Fibroblast of skin of left biceps (primary cell): ENCODE results near the gene CSRNP3.

ENCODE experiments used
- DNase-seq, 2 experiments: peaks; one replicate each; pipeline ENCODE4 v3.0.0-alpha.2; 2013; ENCODE audit warnings: low read depth in 2 of 2

CSRNP3 gene

GRCh38 chr2:165470361-165470760 lies 863 bp downstream of the CSRNP3 start:
- no peak for DNase-seq

DNA sequence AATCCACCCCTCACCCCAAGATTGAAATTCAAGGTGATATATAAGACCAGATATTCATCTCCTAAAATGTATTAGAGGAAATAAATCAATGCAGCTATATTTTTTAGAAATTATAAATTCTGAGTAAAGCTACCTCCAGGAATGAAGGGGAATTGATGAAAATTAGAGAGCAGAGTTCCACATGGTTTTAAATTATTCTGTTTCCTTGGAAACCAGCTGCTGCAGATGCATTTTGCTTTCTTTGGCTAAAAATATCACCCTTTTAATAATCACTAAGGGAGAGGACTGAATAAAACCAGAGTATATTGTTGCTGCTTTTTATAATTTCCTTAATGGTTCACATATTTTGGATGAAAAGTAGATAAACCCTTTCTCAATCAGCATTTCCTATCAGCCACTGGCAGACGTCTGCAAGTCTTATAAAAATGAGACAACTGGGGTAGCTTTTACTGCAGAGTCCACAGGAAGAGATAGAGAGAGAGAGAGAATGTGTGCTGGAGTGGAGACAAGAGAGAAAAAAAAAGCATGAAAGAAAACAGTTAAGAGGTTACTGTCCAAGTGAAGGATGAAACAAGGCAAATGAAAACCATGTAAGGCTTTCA lies 2.0 kb downstream of the CSRNP3 start:
- DNase-seq = no peak

DNA sequence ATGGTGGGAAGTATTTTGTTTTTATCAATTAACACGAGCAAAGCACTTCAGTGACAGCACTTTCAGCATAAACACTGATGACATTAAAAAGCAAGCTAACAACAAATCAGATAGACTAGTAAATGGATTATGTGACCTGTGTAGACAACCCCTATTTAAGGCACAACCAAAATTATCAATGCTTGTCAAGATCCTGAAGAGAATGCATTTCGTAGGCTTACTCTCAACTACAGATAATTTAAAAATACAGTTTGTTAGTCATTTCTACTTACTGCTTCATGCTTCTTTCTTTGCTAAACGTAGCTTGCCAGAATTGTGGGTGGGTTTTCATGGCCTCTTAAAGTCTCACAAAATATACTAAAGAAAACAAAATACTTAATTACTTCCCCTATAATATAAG lies 3.4 kb downstream of the CSRNP3 start:
- no peak for DNase-seq

DNA sequence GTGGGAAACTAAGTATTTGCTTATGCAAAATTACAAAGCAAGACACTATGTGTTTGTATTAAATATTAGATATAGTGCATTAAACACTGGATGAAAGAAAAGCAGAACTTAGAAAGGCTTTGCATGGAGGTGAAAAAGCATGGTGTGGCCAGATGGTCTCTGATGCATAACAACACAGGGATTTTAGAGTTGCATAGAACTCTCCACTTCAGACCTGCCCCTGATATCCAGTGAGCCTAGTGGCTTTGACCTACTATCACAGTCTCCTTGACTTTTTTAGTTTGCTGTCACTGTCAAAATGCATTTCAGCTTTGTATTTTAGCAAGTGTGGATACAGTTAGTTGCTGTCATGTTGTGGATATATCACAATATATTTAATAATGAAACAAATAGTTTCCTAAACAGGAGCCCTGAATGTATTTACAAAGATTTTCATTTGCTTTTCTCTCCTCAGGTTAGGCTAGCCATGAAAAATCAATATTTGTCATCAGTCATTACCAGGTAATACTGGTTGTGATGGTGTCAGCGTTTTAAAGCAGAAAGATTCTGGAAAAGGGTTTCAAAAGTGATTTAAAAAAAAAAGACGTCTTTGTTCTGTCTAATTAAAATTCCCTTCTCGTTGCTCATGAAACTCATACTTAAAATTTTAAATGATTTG lies 5.2 kb downstream of the CSRNP3 start:
- no peak for DNase-seq

GRCh38 chr2:165475277-165476004 lies 5.9 kb downstream of the CSRNP3 start:
- no peak for DNase-seq

GRCh38 chr2:165479856-165480255 lies 10.4 kb downstream of the CSRNP3 start:
- no peak for DNase-seq

DNA sequence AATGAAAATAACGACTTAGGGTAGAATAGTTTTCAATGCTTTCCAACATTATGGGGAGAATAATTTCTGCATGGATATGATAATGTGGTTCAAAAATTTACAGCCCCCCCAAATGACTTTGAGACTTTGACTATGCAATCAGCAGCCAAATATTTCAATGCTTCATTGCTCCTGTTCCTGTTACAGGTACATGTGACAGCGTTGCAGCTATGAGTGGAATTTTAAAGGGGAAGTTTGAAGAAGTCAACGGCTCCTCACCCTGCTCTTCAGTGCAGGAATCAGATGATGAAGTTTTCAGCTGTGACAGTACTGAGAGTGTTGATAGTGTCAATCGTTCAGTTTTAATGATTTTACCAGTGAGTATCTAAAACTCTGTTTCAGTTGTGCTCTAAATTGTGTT lies 25.1 kb downstream of the CSRNP3 start:
- DNase-seq = no peak

DNA sequence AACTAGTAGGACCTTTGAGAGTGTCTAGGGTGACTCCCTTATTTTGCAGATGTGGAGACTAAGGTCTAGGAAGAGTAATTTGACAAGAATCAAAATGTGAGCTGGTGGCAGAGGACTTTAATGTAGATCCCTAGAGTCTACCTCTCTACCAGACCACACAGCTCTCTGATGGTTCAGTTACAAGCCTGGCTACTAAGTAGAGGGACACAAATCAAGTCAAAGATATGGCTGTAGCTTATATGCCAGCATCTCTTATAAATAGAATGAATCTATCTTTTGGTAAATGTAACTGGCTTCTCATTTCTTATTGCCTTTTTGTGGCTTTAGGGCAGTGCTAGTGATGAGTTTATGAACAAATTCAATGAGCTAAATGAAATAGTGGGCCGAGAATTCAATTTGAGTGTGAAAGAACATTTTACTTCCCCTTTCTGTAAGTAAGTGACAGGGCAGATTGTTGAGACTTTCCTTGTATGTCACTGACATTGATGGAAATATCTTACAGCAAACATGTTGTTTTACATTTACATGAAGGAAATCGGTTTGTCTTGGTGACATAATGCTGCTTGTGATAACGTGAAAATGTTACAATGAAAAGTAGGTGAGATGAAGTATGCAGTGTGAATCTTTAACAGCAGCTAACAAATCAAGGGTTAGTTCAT lies 28.3 kb downstream of the CSRNP3 start:
- DNase-seq = no peak

GRCh38 chr2:165499131-165499530 lies 29.6 kb downstream of the CSRNP3 start:
- DNase-seq = no peak

DNA sequence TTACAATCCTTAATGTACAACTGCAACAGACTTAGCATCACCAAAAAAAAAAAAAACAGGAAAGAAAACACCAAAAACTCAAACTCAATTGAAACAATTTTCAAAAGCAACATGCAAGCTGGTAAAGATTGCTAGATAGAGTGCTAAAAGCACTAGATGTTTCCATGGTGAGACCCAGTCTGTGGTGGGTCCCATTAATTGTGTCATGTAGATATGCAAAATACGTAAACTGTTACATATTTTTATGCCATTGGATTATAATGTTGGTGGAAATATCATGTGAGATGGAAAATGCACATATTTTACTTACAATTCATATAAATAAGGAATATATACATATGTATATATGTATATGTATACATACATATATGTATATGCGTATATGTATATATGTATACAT lies 30.5 kb downstream of the CSRNP3 start:
- DNase-seq = no peak

GRCh38 chr2:165500816-165501215 lies 31.3 kb downstream of the CSRNP3 start:
- no peak for DNase-seq

DNA sequence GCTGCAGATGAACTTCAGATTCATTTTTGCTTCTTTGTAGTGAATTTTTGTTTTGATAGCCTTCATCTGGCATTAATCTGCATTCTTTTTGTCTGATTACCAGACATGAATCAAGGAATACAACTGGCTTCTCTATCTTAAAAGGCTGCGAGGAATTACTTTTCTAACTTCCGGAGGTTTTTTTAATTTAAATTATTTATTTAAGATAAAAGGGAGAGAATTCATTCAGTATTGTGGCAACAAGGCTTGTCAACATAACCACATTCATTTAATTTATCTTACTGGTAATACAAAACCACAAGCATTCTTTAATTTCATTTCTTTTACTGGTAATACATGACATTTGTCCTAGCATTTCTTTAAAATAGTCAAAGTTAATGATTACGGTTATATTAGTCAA lies 36.0 kb downstream of the CSRNP3 start:
- DNase-seq = no peak

GRCh38 chr2:165508927-165509326 lies 39.4 kb downstream of the CSRNP3 start:
- no peak for DNase-seq

GRCh38 chr2:165513479-165513878 lies 44.0 kb downstream of the CSRNP3 start:
- no peak for DNase-seq

- DNase-seq = no peak
These were observed 49.1 kb downstream of the CSRNP3 start for GRCh38 chr2:165518611-165519010.

- no peak for DNase-seq
These were observed 53.2 kb downstream of the CSRNP3 start for GRCh38 chr2:165522719-165523118.

DNA sequence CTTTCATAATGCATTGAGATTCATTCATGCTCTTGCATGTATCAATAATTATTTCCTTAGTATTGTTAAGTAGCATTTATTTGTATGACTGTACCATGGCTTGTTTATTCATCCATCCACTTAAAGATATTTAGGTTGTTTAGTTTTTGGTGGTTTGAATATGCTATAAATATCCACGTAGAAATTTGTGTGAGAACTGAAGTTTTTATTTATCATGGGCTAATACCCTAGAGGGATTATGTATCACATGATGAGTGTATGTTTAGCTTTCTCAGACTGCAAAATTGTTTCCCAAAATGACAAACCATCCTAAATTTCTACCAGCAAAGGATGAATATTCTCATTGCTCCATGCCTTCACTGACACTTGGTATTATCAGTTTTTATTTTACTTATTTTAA lies 55.2 kb downstream of the CSRNP3 start:
- DNase-seq = no peak

- DNase-seq = no peak
These were observed 59.2 kb downstream of the CSRNP3 start for GRCh38 chr2:165528691-165529090.

DNA sequence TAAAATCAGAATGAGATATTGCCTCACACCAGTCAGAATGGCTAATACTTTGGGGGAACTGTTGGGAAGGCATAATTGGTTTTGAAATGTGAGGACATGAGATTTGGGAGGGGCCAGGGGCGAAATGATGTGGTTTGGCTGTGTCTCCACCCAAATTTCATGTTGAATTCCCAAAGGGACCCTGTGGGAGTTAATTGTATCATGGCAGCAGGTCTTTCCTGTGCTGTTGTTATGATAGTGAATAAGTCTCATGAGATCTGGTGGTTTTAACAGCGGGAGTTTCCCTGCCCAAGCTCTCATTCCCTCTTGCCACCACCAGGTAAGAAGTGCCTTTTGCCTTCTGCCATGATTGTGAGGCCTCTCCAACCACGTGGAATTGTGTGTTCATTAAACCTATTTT lies 59.6 kb downstream of the CSRNP3 start:
- no peak for DNase-seq

DNA sequence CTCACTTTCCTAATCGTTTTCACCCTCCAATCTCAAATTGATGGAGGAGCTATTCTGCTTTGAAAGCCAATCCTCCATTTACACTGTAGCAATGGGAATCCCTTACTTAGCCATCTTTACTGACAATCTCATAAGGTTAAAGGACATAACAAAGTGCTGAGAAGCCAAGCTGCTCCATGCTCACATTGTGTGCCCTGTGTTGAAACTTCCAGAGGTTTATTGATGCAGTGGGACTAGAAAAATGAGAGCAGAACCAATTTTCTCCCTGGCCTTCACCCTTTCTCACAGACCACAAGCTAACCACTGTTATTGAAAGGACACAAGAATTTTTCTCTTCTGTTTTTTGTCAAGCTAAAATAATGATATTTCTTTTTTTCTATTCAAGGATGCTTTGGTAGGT lies 63.8 kb downstream of the CSRNP3 start:
- no peak for DNase-seq

GRCh38 chr2:165535471-165535870 lies 66.0 kb downstream of the CSRNP3 start:
- DNase-seq = no peak

DNA sequence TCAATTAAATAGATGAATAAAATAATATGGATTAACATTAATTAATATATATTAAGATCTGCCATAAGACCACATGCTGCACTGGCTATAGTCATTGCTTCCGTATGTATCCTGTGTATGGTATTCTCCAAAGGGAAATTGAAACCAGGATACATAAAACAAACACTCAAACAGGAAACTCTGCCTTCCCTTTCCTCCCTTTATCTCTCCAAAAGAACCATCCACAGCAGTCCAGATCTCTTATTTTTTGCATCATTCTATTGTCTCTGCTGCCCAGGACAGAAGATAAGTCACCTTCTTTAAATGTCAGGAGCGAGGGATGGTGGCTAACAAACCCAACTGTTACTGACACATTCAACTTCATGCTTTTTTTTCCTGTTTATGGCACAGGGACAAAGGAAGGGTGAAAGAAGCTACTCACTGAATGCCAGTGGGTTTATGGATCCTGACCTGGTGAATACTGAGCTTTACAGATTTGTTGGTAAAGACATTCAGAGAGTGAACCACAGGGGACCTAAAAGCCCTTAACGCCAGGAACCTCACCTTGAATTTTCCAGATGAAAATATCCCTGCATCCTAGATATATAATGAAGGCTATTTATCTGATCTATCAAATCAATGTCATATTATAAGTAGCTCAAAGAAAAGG lies 67.5 kb downstream of the CSRNP3 start:
- no peak for DNase-seq
